Stomach (tissue), 9 donors: ENCODE measurements around the gene ELF5. TPM values are rescaled to one million over a fixed set of nuclear protein-coding genes. Genes with fewer than 3 reads are reported as not detected.

Source experiments
- DNase-seq, 2 donors: peaks; one replicate each; pipeline versions ENCODE4 v3.0.0 to v3.0.0-alpha.2; 2013 to 2019
- H3K27ac ChIP-seq, 5 donors: fragments of 200-600 bp in 4 of 5; sonication (generic) in 4 of 5; one replicate each; pipeline ENCODE4 v1.5.1; 2013 to 2019; ENCODE audit warnings: mild to moderate bottlenecking in 1 of 5, moderate library complexity in 1 of 5
- H3K27me3 ChIP-seq, 3 donors: fragments of 200-600 bp; sonication (generic); one replicate each; pipeline ENCODE4 v1.5.1; 2017 to 2019; ENCODE audit warnings: mixed run types in 1 of 3
- H3K36me3 ChIP-seq, 4 donors: fragments of 200-600 bp; sonication (generic); 1 replicate in 3 of 4; 2 replicates in 1 of 4; pipeline ENCODE4 v1.5.1; 2016 to 2019
- H3K4me1 ChIP-seq, 4 donors: fragments of 200-600 bp; sonication (generic); one replicate each; pipeline ENCODE4 v1.5.1; 2016 to 2019
- H3K4me3 ChIP-seq, 4 donors: fragments of 200-600 bp; sonication (generic) in 3 of 4; one replicate each; pipeline ENCODE4 v1.5.1; 2016 to 2019; ENCODE audit warnings: mild to moderate bottlenecking in 1 of 4
- H3K9me3 ChIP-seq, 4 donors: fragments of 200-600 bp; sonication (generic); one replicate each; pipeline ENCODE4 v1.5.1; 2016 to 2019
- EP300 ChIP-seq: sonication (generic); formaldehyde crosslinking; IDR thresholded peaks from one replicate; pipeline ENCODE4 v1.6.1; 2017; ENCODE audit warnings: antibody characterized with exemption
- POLR2A ChIP-seq, 4 donors: fragments of 450-650 bp; IDR thresholded peaks; one replicate each; pipeline ENCODE4 v1.6.1; 2016; ENCODE audit warnings: antibody characterized with exemption in 4 of 4, control low read depth in 2 of 4, mild to moderate bottlenecking in 1 of 4, moderate library complexity in 1 of 4
- POLR2AphosphoS5 ChIP-seq, 3 donors: sonication (generic); formaldehyde crosslinking; IDR thresholded peaks; one replicate each; pipeline ENCODE4 v1.6.1; 2016; ENCODE audit warnings: antibody characterized with exemption in 3 of 3
- WGBS, 5 donors: extraction: QIAGEN DNeasy Blood & Tissue Kit in 3 of 5; methylation state at CpG; one replicate each; pipeline versions ENCODE4 v1.1.5 to v1.1.7; 2013 to 2018; 5-methylcytosine and 5-hydroxymethylcytosine counted together
- intact Hi-C: fragments of 100-400 bp; cut with DNase I; formaldehyde crosslinking; loops from one replicate; pipeline ENCODE4 v1.15.1; 2023; ENCODE audit warnings: low total_unique reads
- polyA plus RNA-seq, 3 donors: library from polyadenylated mRNA; stranded (reverse); fragments of 200-250 nt; gene quantifications; one replicate each; pipeline ENCODE4 v1.2.3, GENCODE V29; 2013
- total RNA-seq, 5 donors: library from RNA; depleted of rRNA; stranded (reverse); fragments of >200 nt; gene quantifications; one replicate each; pipeline versions ENCODE4 v1.1.0 to v1.2.3, GENCODE V29; 2014 to 2016
- TF ChIP-seq, protein P1 (sequence below), 7 experiments: fragments of 450-650 bp in 4 of 7; fragments of 200-600 bp in 3 of 7; sonication (generic) in 3 of 7; IDR thresholded peaks; one replicate each; pipeline ENCODE4 v1.5.1; 2016 to 2019; ENCODE audit warnings: antibody characterized with exemption in 7 of 7, control low read depth in 2 of 7, mild to moderate bottlenecking in 1 of 7
- donor health status: healthy with polysubstance abuse.
- donor health status: Bipolar disorder and iron deficiency.
- donor health status: healthy.

Gene ELF5
- total and polyA plus RNA-seq, 8 donors = 0.19 to 0.78 (median 0.55) TPM; not detected in 5

DNA sequence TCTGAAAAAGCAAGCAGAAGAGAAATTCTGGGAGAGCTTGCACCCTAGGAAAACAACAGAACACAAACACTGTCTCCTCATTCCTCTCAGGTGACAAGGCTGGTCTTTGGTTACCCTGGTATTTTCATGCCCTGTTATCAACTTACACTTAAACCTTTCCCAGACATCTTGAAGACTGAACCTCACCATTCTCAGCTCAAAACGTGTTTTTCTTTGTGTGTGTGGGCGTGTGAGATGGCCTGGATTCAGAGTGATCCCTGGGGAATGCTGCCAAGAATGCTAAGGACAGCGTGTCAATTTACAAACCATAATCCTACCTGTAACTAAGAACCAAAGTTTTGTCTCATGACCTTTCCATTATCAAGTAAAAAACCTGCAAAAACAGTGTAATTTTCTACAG, 33.3 kb downstream of the ELF5 start:
- Histone ChIP-seq H3K27me3 (no peaks in the 10 kb centered on the region), H3K36me3 (no peaks in the 10 kb centered on the region), H3K4me1 (no peaks in the 10 kb centered on the region), H3K27ac (no peak overlapping the region), H3K9me3 (no peaks in the 10 kb centered on the region), H3K4me3 (no peak overlapping the region)
- no peak for TF ChIP-seq POLR2A (IDR thresholded peaks at IDR 0.05)
- no peak for TF ChIP-seq POLR2AphosphoS5 (IDR thresholded peaks at IDR 0.05)
- TF ChIP-seq EP300 = no peak
- TF ChIP-seq, protein P1, sequence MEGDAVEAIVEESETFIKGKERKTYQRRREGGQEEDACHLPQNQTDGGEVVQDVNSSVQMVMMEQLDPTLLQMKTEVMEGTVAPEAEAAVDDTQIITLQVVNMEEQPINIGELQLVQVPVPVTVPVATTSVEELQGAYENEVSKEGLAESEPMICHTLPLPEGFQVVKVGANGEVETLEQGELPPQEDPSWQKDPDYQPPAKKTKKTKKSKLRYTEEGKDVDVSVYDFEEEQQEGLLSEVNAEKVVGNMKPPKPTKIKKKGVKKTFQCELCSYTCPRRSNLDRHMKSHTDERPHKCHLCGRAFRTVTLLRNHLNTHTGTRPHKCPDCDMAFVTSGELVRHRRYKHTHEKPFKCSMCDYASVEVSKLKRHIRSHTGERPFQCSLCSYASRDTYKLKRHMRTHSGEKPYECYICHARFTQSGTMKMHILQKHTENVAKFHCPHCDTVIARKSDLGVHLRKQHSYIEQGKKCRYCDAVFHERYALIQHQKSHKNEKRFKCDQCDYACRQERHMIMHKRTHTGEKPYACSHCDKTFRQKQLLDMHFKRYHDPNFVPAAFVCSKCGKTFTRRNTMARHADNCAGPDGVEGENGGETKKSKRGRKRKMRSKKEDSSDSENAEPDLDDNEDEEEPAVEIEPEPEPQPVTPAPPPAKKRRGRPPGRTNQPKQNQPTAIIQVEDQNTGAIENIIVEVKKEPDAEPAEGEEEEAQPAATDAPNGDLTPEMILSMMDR (IDR thresholded peaks at IDR 0.05) = no peak
- WGBS, 5 donors = 22 to 35% (median 32%) methylated on average over 3 of the region's 3 CpGs
- intact Hi-C loops = loop anchor here (10.0 kb wide), 1 partner anchor 106 kb away; no protein-coding TSS in a partner anchor
- no peak for DNase-seq

DNA sequence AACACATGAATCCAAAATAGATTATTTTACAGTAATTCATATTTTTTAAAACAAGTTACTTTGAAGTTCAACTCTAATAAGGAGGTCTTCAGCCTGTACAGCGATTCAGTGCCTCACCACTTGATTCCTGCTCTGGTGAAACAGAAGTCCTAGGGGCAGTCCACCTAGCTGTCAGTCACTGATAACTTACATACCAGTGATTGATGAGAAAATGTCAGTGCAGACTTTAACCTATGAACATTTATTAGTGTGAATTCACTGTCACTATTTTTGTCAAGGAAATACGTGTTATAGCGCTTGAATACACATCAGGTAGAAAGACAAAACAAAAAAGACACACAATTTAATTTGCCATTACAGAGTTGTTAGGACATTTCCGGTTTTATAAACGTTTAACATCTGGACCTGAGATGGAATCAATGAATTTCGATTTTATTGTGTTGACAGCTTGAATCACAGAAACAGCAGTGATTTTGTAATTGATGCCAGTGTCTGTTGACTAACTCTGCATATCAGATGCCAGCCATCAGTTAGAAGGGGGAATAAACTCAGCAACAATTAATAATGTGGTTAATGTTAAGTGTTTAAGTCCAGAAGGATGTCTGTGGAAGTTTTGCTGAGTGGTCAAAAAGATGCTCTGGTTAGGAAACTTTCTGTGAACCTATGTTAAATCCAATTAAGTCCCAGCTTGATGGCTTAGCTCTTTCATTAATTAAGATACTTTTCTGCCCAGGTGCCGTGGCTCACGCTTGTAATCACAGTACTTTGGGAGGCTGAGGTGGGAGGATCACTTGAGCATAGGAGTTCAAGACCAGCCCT, 34.5 kb downstream of the ELF5 start:
- Histone ChIP-seq H3K4me3 (no peak overlapping the region), H3K27ac (no peak overlapping the region), H3K4me1 (no peaks in the 10 kb centered on the region), H3K36me3 (peaks cover 0 to 6% (median 1%) of the 10 kb centered on the region in 4 donors), H3K27me3 (no peaks in the 10 kb centered on the region), H3K9me3 (no peaks in the 10 kb centered on the region)
- intact Hi-C loops = no loop called here
- DNase-seq = no peak
- TF ChIP-seq POLR2A (IDR thresholded peaks at IDR 0.05) (no peak), EP300 (no peak), POLR2AphosphoS5 (IDR thresholded peaks at IDR 0.05) (no peak)
- TF ChIP-seq, protein P1 (IDR thresholded peaks at IDR 0.05) = no peak
- 63 to 81% (median 76%) methylated on average over 8 of the region's 8 CpGs for WGBS, 5 donors

DNA sequence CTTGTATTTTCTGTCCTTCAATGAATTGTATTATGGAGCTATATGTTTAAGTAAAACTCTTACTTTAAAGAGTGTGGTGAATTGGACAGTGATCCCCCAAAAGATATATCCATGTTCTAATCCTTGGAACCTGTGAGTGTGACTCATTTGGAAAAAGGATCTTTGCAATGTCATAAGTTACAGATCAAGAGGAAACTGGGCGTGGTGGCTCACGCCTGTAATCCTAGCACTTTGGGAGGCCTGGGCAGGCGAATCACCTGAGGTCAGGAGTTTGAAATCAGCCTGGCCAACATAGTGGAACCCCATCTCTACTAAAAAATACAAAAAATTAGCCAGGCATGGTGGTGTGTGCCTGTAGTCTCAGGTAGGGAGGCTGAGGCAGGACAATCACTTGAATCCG, 36.7 kb downstream of the ELF5 start:
- 79 to 92% (median 84%) methylated on average over 4 of the region's 4 CpGs for WGBS, 5 donors
- no peaks in the 10 kb centered on the region for H3K27me3 ChIP-seq
- peaks cover 7 to 28% (median 23%) of the 10 kb centered on the region in 4 donors for H3K36me3 ChIP-seq
- DNase-seq = no peak
- no peaks in the 10 kb centered on the region for H3K9me3 ChIP-seq
- TF ChIP-seq POLR2AphosphoS5 (IDR thresholded peaks at IDR 0.05) = no peak
- TF ChIP-seq, protein P1 (IDR thresholded peaks at IDR 0.05) = no peak
- H3K4me3 ChIP-seq = no peak overlapping the region
- H3K4me1 ChIP-seq = no peaks in the 10 kb centered on the region
- no peak overlapping the region for H3K27ac ChIP-seq
- intact Hi-C loops = no loop called here

DNA sequence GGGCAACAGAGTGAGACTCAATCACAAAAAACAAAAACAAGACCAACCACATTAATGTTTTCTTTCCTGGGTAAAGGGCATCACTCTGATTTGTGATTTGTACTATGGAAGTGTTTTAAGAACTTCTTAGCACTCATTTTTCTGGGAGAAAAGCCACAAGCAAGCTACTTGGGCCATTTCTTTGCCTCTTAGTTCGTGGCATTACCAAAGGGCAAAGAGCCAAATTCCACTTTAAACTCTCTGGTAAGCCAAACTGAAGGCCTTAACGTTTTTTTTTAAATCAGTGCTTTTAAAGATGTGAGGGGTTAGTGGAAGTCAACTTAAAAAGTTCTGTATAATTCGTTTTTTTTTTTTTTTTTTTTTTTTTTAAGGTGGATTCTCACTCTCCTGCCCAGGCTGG, 37.9 kb downstream of the ELF5 start:
- intact Hi-C loops = no loop called here
- no peak overlapping the region for H3K4me3 ChIP-seq
- no peaks in the 10 kb centered on the region for H3K4me1 ChIP-seq
- H3K9me3 ChIP-seq = no peaks in the 10 kb centered on the region
- 31 to 37% (median 33%) methylated on average over 3 of the region's 3 CpGs for WGBS, 5 donors
- peaks cover 19 to 40% (median 35%) of the 10 kb centered on the region in 4 donors for H3K36me3 ChIP-seq
- TF ChIP-seq, protein P1 (IDR thresholded peaks at IDR 0.05) = no peak
- TF ChIP-seq POLR2A (IDR thresholded peaks at IDR 0.05) = no peak
- TF ChIP-seq EP300 = no peak
- TF ChIP-seq POLR2AphosphoS5 (IDR thresholded peaks at IDR 0.05) = no peak
- H3K27ac ChIP-seq = no peak overlapping the region
- no peak for DNase-seq
- H3K27me3 ChIP-seq = no peaks in the 10 kb centered on the region
